Endothelial cell of umbilical vein (primary cell): Measurements from ENCODE around the gene LDLRAD4.

ENCODE experiments used
- EZH2 ChIP-seq: IDR thresholded peaks from 2 replicates; pipeline ENCODE4 v1.6.1; 2012; ENCODE audit warnings: borderline replicate concordance, low read depth, mild to moderate bottlenecking, moderate library complexity, low read length, inconsistent platforms; ENCODE audit not compliant: severe bottlenecking
- FOS ChIP-seq: IDR thresholded peaks from 2 replicates; pipeline ENCODE4 v1.6.1; 2011; ENCODE audit warnings: mild to moderate bottlenecking, low read length, moderate library complexity, borderline replicate concordance; ENCODE audit not compliant: insufficient read depth
- POLR2A ChIP-seq: IDR thresholded peaks from 2 replicates; pipeline ENCODE4 v1.6.1; 2012; ENCODE audit warnings: low read depth, mild to moderate bottlenecking, control low read depth, low read length
- POLR2AphosphoS5 ChIP-seq: IDR thresholded peaks from 2 replicates; pipeline ENCODE4 v1.6.1; 2012; ENCODE audit warnings: low read depth, mild to moderate bottlenecking, control low read depth, low read length, moderate library complexity; ENCODE audit not compliant: insufficient read depth
- TF ChIP-seq, protein P1 (sequence below), 2 donors: IDR thresholded peaks; 1 replicate in 1 of 2; 2 replicates in 1 of 2; pipeline ENCODE4 v1.5.1; 2011; ENCODE audit warnings: low read length in 2 of 2, mild to moderate bottlenecking in 2 of 2, moderate library complexity in 2 of 2, control low read depth in 1 of 2, inconsistent platforms in 1 of 2, low read depth in 1 of 2; ENCODE audit not compliant: insufficient read depth in 1 of 2; ENCODE audit errors: extremely low read depth in 1 of 2

DNA sequence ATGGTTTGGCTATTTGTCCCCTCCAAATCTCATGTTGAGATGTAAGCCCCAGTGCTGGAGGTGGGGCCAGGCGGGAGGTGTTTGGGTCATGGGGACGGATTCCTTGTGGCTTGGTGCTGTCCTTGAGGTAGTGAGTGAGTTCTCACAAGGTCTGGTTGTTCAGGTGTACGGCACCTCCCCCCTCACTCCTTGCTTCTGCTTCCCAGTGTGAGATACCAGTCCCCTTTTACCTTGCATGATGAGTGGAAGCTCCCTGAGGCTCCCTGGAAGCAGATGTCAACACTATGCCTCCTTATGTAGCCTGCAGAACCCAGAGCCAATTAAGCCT lies 232.6 kb downstream of the LDLRAD4 start:
- TF ChIP-seq, protein P1, sequence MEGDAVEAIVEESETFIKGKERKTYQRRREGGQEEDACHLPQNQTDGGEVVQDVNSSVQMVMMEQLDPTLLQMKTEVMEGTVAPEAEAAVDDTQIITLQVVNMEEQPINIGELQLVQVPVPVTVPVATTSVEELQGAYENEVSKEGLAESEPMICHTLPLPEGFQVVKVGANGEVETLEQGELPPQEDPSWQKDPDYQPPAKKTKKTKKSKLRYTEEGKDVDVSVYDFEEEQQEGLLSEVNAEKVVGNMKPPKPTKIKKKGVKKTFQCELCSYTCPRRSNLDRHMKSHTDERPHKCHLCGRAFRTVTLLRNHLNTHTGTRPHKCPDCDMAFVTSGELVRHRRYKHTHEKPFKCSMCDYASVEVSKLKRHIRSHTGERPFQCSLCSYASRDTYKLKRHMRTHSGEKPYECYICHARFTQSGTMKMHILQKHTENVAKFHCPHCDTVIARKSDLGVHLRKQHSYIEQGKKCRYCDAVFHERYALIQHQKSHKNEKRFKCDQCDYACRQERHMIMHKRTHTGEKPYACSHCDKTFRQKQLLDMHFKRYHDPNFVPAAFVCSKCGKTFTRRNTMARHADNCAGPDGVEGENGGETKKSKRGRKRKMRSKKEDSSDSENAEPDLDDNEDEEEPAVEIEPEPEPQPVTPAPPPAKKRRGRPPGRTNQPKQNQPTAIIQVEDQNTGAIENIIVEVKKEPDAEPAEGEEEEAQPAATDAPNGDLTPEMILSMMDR (IDR thresholded peaks at IDR 0.05; ENCODE audit: extremely low read depth in 1 of 2, insufficient read depth in 1 of 2, low read depth in 1 of 2, low read length in 2 of 2), result no peak
- TF ChIP-seq POLR2A (no peak), FOS (no peak), POLR2AphosphoS5 (no peak), EZH2 (no peak)
